Measurements from ENCODE around the gene DOCK6. TPM values are rescaled to one million over a fixed set of nuclear protein-coding genes. Genes with fewer than 3 reads are reported as not detected.

Gene DOCK6
- total RNA-seq, 1 experiment from 2014 or later: 54.8 TPM

DNA sequence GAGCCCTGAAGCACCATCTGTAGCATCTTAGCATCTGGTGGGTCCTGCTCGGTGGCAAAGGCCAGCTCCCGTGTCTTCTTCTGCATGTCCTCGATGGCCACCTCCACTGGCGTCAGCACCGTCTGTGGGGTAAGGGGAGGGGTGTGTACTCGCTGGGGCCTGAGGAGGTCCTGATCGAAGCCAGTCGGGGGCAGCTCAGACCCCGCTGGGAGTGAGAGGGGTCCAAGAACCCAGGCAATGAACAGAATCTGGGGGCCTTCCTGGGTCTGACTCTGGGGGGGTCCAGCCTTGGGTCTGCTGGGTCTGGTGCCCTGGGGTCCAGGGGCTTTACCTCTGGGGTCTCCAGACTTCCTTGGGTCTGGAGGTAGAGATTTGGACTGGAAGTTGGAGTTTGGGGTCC is 61.4 kb downstream of the DOCK6 start:
- Mint-ChIP-seq H3K36me3 (ENCODE audit: insufficient read depth, unreplicated experiment) (peaks cover 24% of the 10 kb centered on the region), H3K27me3 (ENCODE audit: unreplicated experiment) (no peaks in the 10 kb centered on the region), H3K27ac (ENCODE audit: unreplicated experiment) (no peak overlapping the region), H3K4me1 (ENCODE audit: low read depth, unreplicated experiment) (peaks cover 20% of the 10 kb centered on the region), H3K9me3 (ENCODE audit: low read depth, unreplicated experiment) (no peaks in the 10 kb centered on the region), H3K4me3 (ENCODE audit: low read depth, unreplicated experiment) (no peak overlapping the region)
- CTCF ChIA-PET: no interaction called here
- DNase-seq: no peak
- BruUV-seq (replicated peaks): no TSS peak
- TF ChIP-seq, protein P1, sequence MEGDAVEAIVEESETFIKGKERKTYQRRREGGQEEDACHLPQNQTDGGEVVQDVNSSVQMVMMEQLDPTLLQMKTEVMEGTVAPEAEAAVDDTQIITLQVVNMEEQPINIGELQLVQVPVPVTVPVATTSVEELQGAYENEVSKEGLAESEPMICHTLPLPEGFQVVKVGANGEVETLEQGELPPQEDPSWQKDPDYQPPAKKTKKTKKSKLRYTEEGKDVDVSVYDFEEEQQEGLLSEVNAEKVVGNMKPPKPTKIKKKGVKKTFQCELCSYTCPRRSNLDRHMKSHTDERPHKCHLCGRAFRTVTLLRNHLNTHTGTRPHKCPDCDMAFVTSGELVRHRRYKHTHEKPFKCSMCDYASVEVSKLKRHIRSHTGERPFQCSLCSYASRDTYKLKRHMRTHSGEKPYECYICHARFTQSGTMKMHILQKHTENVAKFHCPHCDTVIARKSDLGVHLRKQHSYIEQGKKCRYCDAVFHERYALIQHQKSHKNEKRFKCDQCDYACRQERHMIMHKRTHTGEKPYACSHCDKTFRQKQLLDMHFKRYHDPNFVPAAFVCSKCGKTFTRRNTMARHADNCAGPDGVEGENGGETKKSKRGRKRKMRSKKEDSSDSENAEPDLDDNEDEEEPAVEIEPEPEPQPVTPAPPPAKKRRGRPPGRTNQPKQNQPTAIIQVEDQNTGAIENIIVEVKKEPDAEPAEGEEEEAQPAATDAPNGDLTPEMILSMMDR (IDR thresholded peaks at IDR 0.05; ENCODE audit: unreplicated experiment): no peak
- intact Hi-C loops (cut with micrococcal nuclease; ENCODE audit: unreplicated experiment): loop anchor here (10.0 kb wide), 1 partner anchor 166 kb away; no protein-coding TSS in a partner anchor

DNA sequence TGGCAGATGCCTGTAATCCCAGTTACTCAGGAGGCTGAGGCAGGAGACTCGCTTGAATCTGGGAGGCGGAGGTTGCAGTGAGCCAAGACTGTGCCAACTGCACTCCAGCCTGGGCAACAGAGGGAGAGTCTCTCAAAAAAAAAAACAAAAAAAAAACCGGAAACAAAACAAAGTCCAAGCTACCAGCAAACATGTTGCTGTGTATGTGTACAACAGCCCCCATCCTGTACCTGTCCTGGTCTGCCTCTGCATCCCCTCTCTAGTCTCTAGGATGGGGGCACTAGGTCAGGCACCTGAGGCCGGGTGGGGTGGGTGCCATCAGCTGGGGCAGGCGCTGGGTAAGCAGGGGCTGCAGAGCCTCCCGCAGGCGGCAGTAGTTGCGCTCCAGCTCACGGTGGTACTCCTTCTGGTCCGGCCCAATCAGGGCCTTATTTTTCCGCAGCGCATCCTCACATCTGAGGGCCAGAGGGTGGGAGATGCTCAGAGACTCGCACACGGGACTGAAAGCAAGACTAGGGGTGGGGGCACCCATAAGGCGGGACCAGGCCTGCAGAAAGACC is 62.2 kb downstream of the DOCK6 start:
- CTCF ChIA-PET: no interaction called here
- Mint-ChIP-seq H3K27me3 (ENCODE audit: unreplicated experiment) (no peaks in the 10 kb centered on the region), H3K36me3 (ENCODE audit: insufficient read depth, unreplicated experiment) (peaks cover 20% of the 10 kb centered on the region), H3K4me3 (ENCODE audit: low read depth, unreplicated experiment) (no peak overlapping the region), H3K9me3 (ENCODE audit: low read depth, unreplicated experiment) (no peaks in the 10 kb centered on the region), H3K4me1 (ENCODE audit: low read depth, unreplicated experiment) (peaks cover 20% of the 10 kb centered on the region), H3K27ac (ENCODE audit: unreplicated experiment) (no peak overlapping the region)
- intact Hi-C loops (cut with micrococcal nuclease; ENCODE audit: unreplicated experiment): loop anchor here (10.0 kb wide), 1 partner anchor 165 kb away; no protein-coding TSS in a partner anchor
- no TSS peak for BruUV-seq (replicated peaks)
- DNase-seq: no peak
- TF ChIP-seq, protein P1 (IDR thresholded peaks at IDR 0.05; ENCODE audit: unreplicated experiment): no peak

DNA sequence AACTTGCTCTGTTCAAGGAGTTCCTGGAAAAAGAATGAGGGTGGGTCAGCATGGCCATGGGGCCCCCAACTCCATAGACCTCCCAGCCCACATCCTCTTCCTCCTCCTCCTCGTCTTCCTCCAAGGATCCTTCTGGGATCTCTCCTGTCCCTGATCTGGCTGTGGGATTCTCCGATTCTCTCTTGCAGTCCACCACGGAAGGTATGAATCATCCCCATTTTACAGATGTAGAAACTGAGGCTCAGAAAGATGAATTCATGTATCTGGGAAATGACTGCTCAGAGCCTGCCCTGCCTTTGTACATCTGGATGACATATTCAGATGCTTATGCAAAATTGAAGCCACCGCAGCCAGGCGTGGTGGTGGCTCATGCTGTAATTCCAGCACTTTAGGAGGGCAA is 62.8 kb downstream of the DOCK6 start:
- no peak for DNase-seq
- Mint-ChIP-seq H3K4me3 (ENCODE audit: low read depth, unreplicated experiment) (no peak overlapping the region), H3K9me3 (ENCODE audit: low read depth, unreplicated experiment) (no peaks in the 10 kb centered on the region), H3K36me3 (ENCODE audit: insufficient read depth, unreplicated experiment) (peaks cover 20% of the 10 kb centered on the region), H3K4me1 (ENCODE audit: low read depth, unreplicated experiment) (peaks cover 18% of the 10 kb centered on the region), H3K27ac (ENCODE audit: unreplicated experiment) (no peak overlapping the region), H3K27me3 (ENCODE audit: unreplicated experiment) (no peaks in the 10 kb centered on the region)
- BruUV-seq (replicated peaks): no TSS peak
- intact Hi-C loops (cut with micrococcal nuclease; ENCODE audit: unreplicated experiment): no loop called here
- TF ChIP-seq, protein P1 (IDR thresholded peaks at IDR 0.05; ENCODE audit: unreplicated experiment): no peak
- CTCF ChIA-PET: interaction anchor here (1.1 kb wide), 1 partner anchor 57 kb away, joined by 3 read pairs; no protein-coding TSS in a partner anchor

DNA sequence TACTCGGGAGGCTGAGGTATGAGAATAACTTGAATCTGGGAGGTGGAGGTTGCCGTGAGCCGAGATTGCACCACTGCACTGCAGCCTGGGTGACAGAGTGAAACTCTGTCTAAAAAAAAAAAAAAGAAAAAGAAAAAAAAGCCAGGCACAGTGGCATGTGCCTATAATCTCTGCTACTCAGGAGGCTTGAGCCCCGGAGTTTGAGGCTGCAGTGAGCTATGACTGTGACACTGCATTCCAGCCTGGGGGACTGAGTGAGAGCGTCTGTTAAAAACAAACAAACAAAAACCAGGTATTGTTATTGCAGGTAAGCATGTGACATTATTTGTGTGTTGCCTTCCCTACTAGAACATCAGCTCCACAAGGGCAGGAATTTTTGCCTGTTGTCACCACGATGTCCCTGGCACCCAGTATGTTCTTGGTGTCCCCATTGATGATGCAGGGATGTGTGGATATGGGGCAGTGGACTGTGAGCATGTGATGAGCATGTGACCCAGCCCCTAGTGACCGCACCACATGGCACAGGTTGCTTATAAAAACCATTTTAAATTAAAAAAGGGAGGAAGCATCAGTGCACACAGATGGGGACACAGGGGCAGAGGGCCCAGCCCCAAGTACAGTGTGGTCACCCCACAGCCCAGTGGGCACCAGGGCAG is 63.4 kb downstream of the DOCK6 start:
- TF ChIP-seq, protein P1 (IDR thresholded peaks at IDR 0.05; ENCODE audit: unreplicated experiment): no peak
- Mint-ChIP-seq H3K9me3 (ENCODE audit: low read depth, unreplicated experiment) (no peaks in the 10 kb centered on the region), H3K36me3 (ENCODE audit: insufficient read depth, unreplicated experiment) (peaks cover 16% of the 10 kb centered on the region), H3K27me3 (ENCODE audit: unreplicated experiment) (no peaks in the 10 kb centered on the region), H3K4me3 (ENCODE audit: low read depth, unreplicated experiment) (no peak overlapping the region), H3K4me1 (ENCODE audit: low read depth, unreplicated experiment) (peaks cover 12% of the 10 kb centered on the region), H3K27ac (ENCODE audit: unreplicated experiment) (no peak overlapping the region)
- CTCF ChIA-PET: interaction anchor here (1.1 kb wide), 1 partner anchor 56 kb away, joined by 3 read pairs; no protein-coding TSS in a partner anchor
- intact Hi-C loops (cut with micrococcal nuclease; ENCODE audit: unreplicated experiment): no loop called here
- no peak for DNase-seq
- BruUV-seq (replicated peaks): TSS peak; percentile 30
